Measurements from ENCODE around the gene MARVELD1. TPM values are rescaled to one million over a fixed set of nuclear protein-coding genes. Genes with fewer than 3 reads are reported as not detected.

Gene MARVELD1
- total RNA-seq, 2 experiments from 2014 or later, result 3.9 to 4.6 TPM

GRCh38 chr10:97714401-97715258 is 1.1 kb downstream of the MARVELD1 start:
- ChIA-PET CTCF (interaction anchor here (1.5 to 8.1 kb wide), 3 partner anchors 11 to 18 kb away, joined by 5 to 98 read pairs (median 22); partner anchors contain the start of gene ZFYVE27), POLR2A (interaction anchor here (1.7 kb wide), 1 partner anchor 22 kb away, joined by 7 read pairs; the partner anchor contains the start of gene ZFYVE27)

- ChIA-PET POLR2A (interaction anchor here (1.7 kb wide), 1 partner anchor 21 kb away, joined by 7 read pairs; the partner anchor contains the start of gene ZFYVE27), CTCF (interaction anchor here (1.5 to 8.1 kb wide), 2 partner anchors 10 to 17 kb away, joined by 5 to 98 read pairs; partner anchors contain the start of gene ZFYVE27)
These were observed 1.8 kb downstream of the MARVELD1 start for GRCh38 chr10:97715259-97715874.

- CTCF ChIA-PET, result interaction anchor here (1.1 to 1.5 kb wide), 2 partner anchors 9 to 16 kb away, joined by 3 to 6 read pairs; no protein-coding TSS in a partner anchor
- POLR2A ChIA-PET, result no interaction called here
These were observed 4.1 kb downstream of the MARVELD1 start for GRCh38 chr10:97717627-97718026.

DNA sequence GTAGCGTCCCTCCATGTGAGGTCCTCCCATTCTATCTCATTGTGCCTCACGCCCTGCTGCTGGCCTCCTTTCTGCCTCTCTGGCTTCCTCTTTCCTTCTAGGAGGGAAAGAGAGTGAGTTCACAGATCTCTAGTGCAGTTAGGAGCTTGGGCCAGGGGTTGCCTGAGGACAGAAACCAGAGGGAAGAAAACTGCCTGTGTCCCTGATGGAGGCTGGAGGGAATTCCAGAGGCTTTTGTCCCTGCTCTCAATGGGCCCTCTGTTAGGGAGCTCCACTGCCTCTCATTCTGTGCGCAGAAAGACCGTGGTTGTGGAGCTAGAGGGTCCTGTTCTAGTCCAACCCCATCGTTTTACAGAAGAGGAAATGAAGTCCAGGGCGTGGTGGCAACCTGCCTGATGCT is 4.6 kb downstream of the MARVELD1 start:
- ChIA-PET POLR2A (no interaction called here), CTCF (interaction anchor here (1.1 to 1.7 kb wide), 2 partner anchors 9 kb away, joined by 3 to 8 read pairs; no protein-coding TSS in a partner anchor)

DNA sequence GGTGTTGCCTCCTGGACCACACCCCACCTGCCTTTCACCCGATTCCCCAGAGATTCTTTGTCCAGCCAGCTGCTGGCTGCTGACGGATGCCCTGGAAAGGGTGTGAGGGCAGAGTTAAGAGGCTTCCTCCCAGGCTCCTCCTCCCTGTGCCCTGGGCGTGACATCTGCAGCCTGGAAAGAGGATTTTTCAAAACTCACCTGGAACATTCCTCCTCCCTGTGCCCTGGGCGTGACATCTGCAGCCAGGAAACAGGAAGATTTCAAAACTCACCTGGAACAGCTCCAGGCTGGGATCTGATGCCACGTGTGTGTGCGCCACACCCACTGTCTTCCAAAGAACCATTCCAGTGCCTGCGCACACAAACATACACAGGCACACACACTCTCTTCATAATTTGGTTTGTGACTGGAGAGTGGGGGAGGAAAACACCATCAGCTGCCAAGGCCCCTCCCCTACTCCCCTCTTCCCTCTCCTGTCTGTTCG is 5.2 kb downstream of the MARVELD1 start:
- CTCF ChIA-PET, result interaction anchor here (1.7 kb wide), 1 partner anchor 9 kb away, joined by 8 read pairs; no protein-coding TSS in a partner anchor
- POLR2A ChIA-PET, result interaction anchor here (0.6 kb wide), 1 partner anchor 150 kb away, joined by 3 read pairs; no protein-coding TSS in a partner anchor

GRCh38 chr10:97719602-97720001 is 6.1 kb downstream of the MARVELD1 start:
- ChIA-PET CTCF (interaction anchor here (1.1 to 1.7 kb wide), 2 partner anchors 10 to 18 kb away, joined by 3 to 8 read pairs; no protein-coding TSS in a partner anchor), POLR2A (no interaction called here)

GRCh38 chr10:97721871-97722780 is 8.6 kb downstream of the MARVELD1 start:
- POLR2A ChIA-PET, result no interaction called here
- CTCF ChIA-PET, result interaction anchor here (1.4 kb wide), 1 partner anchor 21 kb away, joined by 5 read pairs; no protein-coding TSS in a partner anchor

GRCh38 chr10:97723001-97723400 is 9.5 kb downstream of the MARVELD1 start:
- ChIA-PET POLR2A (no interaction called here), CTCF (interaction anchor here (1.4 to 1.6 kb wide), 2 partner anchors 22 to 28 kb away, joined by 3 to 5 read pairs; no protein-coding TSS in a partner anchor)

- CTCF ChIA-PET, result interaction anchor here (1.0 to 2.0 kb wide), 6 partner anchors 10 to 27 kb away, joined by 3 to 7 read pairs (median 4); no protein-coding TSS in a partner anchor
- POLR2A ChIA-PET, result interaction anchor here (0.6 kb wide), 1 partner anchor 107 kb away, joined by 4 read pairs; no protein-coding TSS in a partner anchor
These were observed 10.9 kb downstream of the MARVELD1 start for GRCh38 chr10:97724341-97724941.

- CTCF ChIA-PET, result interaction anchor here (0.8 to 2.0 kb wide), 4 partner anchors 9 to 25 kb away, joined by 3 to 7 read pairs (median 5); no protein-coding TSS in a partner anchor
These were observed 13.2 kb downstream of the MARVELD1 start for GRCh38 chr10:97726636-97727178.

DNA sequence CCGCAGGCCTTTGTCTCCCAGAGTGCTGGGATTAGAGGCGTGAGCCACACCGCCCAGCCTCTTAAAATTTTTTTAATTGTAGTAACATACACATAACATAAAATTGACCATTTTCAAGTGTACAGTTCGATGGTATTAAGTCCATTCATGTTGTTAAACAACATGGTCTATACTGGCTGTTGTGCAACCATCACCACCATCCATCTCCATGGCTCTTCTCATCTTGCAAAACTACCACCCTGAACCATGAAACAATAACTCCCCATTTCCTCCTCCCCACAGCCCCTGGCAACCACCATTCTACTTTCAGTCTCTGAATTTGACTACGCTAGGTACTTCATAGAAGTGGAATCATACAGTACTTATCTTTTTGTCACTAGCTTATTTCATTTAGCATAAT is 15.5 kb downstream of the MARVELD1 start:
- CTCF ChIA-PET, result interaction anchor here (1.2 to 9.5 kb wide), 3 partner anchors 16 to 27 kb away, joined by 3 to 98 read pairs (median 29); partner anchors contain the start of gene MARVELD1
- POLR2A ChIA-PET, result no interaction called here

More at GRCh38 chr10:97726636-97727178, 13.2 kb downstream of the MARVELD1 start:
- POLR2A ChIA-PET, result interaction anchor here (0.6 kb wide), 1 partner anchor 33 kb away, joined by 3 read pairs; no protein-coding TSS in a partner anchor

GRCh38 chr10:97731346-97732051 is 18.0 kb downstream of the MARVELD1 start:
- ChIA-PET POLR2A (no interaction called here), CTCF (interaction anchor here (0.7 to 9.5 kb wide), 11 partner anchors 20 to 330 kb away, joined by 3 to 98 read pairs (median 4); partner anchors contain the start of genes MARVELD1 and RRP12)

GRCh38 chr10:97732052-97732359 is 18.5 kb downstream of the MARVELD1 start:
- CTCF ChIA-PET, result interaction anchor here (1.1 to 9.5 kb wide), 9 partner anchors 13 to 57 kb away, joined by 3 to 98 read pairs (median 7); partner anchors contain the start of genes AVPI1 and MARVELD1
- POLR2A ChIA-PET, result no interaction called here

GRCh38 chr10:97733256-97733655 is 19.7 kb downstream of the MARVELD1 start:
- POLR2A ChIA-PET, result no interaction called here
- CTCF ChIA-PET, result interaction anchor here (0.5 to 9.5 kb wide), 7 partner anchors 12 to 50 kb away, joined by 3 to 98 read pairs (median 7); partner anchors contain the start of genes AVPI1 and MARVELD1

DNA sequence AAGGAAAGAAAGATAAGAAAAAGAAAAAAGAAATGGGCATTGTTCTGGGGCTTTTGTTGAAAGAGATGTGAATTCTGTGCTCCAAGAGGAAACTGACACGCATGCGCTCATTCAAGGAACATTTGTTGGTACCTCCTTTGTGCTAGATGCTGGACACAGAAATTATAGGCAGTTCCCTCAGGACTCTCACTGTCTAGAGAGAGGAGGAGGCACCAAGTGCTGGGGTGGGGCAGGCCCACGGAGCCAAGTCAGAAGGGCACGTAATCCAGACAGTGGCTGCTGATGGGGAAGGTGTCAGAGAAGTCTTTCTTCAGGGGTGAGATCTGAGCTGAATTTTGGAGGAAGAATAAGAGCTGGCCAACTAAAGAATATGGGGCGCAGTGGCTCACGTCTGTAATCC is 20.5 kb downstream of the MARVELD1 start:
- ChIA-PET CTCF (interaction anchor here (2.5 to 9.5 kb wide), 3 partner anchors 23 to 47 kb away, joined by 7 to 98 read pairs (median 29); partner anchors contain the start of genes AVPI1 and MARVELD1), POLR2A (interaction anchor here (1.1 kb wide), 1 partner anchor 25 kb away, joined by 4 read pairs; no protein-coding TSS in a partner anchor)

GRCh38 chr10:97736403-97736901 is 22.9 kb downstream of the MARVELD1 start:
- ChIA-PET POLR2A (interaction anchor here (0.5 to 1.5 kb wide), 4 partner anchors 12 to 308 kb away, joined by 3 to 8 read pairs (median 5); partner anchors contain the start of gene AVPI1), CTCF (interaction anchor here (0.9 to 9.5 kb wide), 7 partner anchors 9 to 179 kb away, joined by 3 to 98 read pairs (median 3); partner anchors contain the start of genes AVPI1 and MARVELD1)
